AG09319 (cell line): ENCODE data around the gene CCDC88C.

Experiments
- DNase-seq: peaks from one replicate; pipeline ENCODE4 v3.0.0-alpha.2; 2010; ENCODE audit warnings: low read depth; ENCODE audit errors: extremely low read depth
- CTCF ChIP-seq: IDR thresholded peaks from 2 replicates; pipeline ENCODE4 v1.5.1; 2011; ENCODE audit warnings: low read depth, mild to moderate bottlenecking, inconsistent platforms, low read length, moderate library complexity

CCDC88C gene

GRCh38 chr14:91233936-91234790 is 183.5 kb downstream of the CCDC88C start:
- DNase-seq = no peak
- TF ChIP-seq CTCF = no peak

GRCh38 chr14:91232603-91233002 is 185.0 kb downstream of the CCDC88C start:
- DNase-seq = no peak
- no peak for TF ChIP-seq CTCF

GRCh38 chr14:91232052-91232451 is 185.6 kb downstream of the CCDC88C start:
- no peak for TF ChIP-seq CTCF
- no peak for DNase-seq

GRCh38 chr14:91231446-91231845 is 186.2 kb downstream of the CCDC88C start:
- no peak for TF ChIP-seq CTCF
- DNase-seq = no peak

GRCh38 chr14:91230397-91231035 is 187.1 kb downstream of the CCDC88C start:
- TF ChIP-seq CTCF = no peak
- DNase-seq = no peak

GRCh38 chr14:91229743-91230200 is 187.8 kb downstream of the CCDC88C start:
- DNase-seq = no peak
- no peak for TF ChIP-seq CTCF

GRCh38 chr14:91229005-91229382 is 188.6 kb downstream of the CCDC88C start:
- no peak for DNase-seq
- no peak for TF ChIP-seq CTCF
